ENCODE data around the gene TBCEL. TPM values are rescaled to one million over a fixed set of nuclear protein-coding genes. Genes with fewer than 3 reads are reported as not detected.
"Not testable (repeated sequence)": the region's sequence is repeated elsewhere in the genome, so short reads cannot be mapped to it uniquely, and the experiment has no call there.

TBCEL gene
- total RNA-seq, 1 donor from 2014 or later, result 44.3 TPM

DNA sequence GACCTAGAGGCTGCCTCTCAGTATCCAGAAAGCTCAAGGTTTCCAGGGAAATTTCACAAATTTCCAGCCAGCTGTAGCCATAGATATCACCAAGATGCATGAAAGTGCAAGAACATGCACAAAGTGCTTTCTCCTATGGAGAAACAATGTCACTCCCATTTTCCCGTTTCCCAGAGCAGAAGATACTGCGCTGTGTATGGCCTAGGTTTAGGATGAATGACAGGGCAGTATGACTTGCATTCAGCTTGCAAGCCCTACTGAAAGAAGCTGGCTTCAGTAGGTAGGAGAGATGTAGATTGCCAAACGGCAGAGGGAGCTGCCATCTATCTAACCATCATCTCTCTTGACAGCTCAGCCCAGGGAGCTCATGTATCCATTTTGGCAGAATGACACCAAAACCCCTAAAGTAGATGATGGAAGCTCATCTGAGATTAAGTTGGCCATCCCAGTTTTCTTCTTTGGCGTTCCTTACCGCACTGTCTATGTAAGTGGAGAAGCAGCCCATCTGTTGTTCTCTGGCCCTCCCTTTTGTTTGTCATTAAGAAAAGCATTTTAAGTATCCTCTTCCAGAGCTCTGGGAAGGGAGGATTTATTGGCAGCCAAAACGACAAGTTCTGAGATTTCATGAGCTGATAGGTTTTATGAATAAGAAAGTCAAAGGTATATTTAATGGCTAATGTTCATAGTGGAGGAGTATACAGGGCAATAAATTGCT lies 81.7 kb downstream of the TBCEL start:
- no peak for DNase-seq (ENCODE audit: low spot score)

DNA sequence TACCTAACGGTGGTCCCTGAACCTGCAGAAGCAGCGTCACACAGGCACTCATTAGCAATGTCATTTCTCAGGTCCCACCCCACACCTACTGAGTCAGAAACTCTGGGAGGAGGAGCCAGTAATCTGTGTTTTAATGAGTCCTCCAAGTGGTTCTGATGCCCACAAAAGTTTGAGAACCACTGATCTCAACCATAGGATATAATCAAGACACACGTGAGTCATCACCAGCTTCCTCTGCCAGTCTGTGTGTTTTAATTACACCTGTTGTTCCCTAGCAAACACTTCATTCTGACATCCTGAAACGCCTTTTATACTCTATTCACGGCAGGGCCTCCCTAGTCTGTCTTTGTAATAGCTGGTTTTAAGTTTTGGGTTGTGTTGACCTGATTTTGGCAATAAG lies 82.9 kb downstream of the TBCEL start:
- no peak for DNase-seq (ENCODE audit: low spot score)

DNA sequence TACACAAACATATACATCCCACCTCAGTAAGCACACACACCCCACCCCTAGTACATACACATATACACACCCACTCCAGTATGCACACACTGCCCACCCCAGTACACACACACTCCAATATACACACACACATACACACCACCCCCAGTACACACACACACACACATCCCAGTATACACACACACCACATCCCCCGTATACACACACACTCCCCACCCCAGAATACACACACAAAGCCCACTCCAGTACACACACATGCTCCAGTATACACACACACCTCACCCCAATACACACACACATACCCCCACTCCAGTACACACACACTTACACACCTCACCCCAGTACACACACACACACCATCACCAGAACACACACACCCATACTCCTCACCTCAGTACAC lies 84.5 kb downstream of the TBCEL start:
- no peak for DNase-seq (ENCODE audit: low spot score)

DNA sequence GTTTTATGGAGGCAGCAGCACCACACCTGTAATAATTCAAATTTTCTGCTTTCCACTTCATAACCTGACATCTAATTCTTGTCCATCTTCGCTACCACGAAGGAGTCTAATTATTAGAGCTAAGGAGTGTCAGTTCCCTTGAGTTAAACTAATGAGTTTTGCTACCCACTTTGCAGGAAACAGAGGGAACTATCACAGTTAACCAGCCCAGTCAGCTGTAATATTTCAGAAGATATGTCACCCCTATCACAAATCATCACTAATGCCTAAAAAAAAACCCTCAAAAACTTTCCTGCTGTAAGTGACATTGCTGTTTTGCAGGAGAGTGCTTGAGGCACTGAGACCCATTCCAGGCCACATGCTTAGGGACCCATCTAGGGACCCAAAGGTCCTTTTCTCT lies 85.6 kb downstream of the TBCEL start:
- no peak for DNase-seq (ENCODE audit: low spot score)

DNA sequence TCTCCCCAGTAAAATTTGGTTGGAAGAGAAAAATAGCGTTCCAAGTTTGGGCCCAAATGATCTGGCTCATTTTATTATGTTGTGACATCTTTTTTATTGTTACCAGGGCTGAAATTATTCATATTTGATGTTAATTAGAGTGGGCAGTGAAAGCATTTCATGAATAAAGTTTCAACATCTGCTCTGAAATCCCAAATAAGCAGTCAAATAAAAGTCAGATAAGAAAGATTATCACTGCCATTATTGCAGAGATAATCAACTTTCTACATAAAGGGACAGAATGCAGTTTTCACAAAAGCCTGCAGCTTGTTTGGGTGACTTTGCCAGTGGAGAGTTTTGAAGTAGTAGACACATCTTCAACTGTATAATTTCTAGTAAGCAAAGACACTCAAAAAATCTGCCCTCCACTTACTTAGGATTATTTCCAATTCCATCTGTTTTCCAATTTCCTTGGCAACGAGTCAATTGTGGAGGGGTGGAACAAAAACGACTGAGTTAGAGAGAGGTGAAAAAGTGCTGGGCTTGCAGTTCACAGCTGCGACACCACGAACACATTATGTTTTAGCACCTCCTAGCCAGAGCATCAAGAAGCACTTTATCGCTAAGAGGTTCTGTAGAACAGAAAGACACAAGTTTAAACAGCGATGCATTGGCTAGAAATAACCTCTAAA lies 86.1 kb downstream of the TBCEL start:
- DNase-seq (ENCODE audit: low spot score), result no peak

DNA sequence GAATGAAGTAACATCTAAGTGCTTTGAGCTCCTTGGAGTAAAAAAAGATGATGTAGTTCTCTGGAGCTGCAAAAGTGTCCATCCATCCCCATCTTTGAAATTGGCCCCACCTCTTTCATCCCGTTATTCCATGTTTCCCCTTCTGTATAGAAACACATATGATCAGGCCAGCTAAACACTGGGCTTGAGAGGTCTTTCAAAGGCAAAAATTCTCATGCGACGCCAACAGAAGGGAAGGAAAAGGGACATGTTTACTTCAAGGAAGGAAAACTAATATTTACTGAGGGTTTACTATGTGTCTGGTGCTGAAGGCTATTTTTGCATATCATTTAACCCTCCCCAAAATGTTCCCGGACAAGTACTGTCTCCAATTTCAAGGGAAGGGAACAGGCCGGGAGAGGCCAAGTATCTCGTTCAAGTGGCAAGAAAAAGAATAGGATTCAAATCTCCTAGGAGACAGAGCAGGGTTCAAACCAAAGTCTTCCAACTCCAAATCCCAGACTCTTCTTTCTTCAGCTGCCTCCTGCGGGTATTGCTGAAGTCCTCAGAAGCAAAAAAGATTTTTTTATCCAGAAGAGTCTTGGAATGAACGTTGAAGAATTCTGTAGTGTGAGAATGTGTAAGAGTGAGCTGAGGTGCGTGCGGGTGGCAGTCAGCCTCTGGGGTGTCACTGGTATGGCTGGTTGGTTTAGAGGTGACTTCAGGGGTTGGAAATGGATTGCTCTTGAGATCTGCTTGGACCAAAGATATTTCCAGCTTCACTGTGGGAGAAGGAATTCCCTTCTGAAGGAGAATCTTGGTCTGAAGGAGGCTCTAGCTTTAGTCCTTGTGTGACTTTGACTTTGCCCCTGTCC lies 87.2 kb downstream of the TBCEL start:
- DNase-seq (ENCODE audit: low spot score), result no peak

DNA sequence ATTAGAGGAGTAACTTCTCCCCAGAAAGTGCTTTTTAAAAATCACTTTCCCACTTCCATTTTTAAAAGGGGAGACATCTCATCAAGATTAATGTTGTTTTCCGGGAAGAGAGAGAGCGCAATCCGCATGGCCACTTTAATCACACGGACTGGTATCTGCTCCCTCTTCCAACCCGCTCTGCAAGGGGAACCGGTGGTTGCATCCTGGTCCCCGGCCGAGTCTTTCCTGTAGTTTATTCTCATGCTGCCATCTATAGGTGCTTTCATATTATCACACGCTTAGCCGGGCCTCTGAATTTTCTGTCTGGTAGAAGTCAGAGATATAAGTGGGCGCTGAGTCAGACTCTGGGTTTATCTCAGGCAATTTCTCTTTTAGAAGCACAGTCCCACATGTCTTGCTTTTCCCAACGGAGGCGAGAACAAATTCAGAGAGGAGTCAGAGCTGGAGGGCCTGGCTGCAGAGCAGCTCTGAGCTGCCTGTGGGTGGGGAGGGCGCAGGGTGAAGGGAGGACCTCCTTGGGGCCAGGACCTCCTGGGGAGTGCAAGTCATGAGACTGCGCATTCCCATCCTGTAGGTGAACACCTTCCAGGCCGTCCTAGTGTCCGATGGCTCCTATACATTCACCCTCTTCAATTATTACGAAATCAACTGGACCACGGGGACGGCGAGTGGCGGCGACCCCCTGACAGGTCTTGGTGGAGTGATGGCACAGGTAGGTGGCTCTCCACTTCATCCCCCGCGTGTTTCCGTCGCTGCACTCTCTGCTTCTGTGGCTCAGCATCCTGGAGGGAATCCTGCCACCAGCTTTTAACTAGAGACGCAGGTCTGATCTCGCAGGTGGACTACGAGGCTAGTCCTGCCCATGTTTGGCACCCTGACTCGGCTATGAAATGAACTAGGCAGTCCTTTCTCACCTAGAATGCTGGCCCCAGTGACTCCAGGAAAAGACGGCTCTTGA lies 88.9 kb downstream of the TBCEL start:
- peak; percentile 85 for DNase-seq (ENCODE audit: low spot score)

DNA sequence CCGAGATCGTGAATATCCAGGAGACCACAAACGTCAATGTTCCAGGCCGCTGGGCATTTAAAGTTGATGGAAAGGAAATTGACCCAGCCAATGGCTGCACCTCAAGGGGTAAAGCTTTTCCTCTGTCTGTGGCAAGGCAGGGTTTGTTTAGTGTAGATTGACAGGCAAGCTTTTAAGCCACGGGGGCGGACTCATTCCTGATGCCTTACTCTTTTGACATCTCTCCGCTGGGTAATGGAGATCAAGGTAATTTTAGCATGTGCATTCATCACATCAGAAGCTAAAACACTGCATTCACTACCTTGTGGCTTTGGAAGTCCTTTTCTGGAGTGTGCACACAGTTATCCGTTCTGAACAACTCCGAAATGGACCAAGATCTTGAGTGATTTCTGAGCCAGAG lies 89.7 kb downstream of the TBCEL start:
- no peak for DNase-seq (ENCODE audit: low spot score)

DNA sequence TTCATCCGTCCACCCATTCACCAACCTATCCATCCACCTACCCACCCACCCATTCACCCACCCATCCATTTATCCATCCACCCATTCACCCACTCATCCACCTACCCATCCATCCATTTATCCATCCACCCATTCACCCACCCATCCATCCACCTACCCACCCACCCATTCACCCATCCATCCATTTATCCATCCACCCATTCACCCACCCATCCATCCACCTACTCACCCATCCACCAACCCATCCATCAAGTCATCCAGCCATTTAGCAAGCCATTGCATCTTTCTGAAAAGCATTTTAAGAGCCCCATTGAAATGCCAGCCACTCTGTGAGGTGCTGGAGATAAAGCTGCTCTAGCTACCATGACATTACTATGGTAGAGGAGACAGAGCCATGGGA lies 91.1 kb downstream of the TBCEL start:
- DNase-seq (ENCODE audit: low spot score), result not testable (repeated sequence)

DNA sequence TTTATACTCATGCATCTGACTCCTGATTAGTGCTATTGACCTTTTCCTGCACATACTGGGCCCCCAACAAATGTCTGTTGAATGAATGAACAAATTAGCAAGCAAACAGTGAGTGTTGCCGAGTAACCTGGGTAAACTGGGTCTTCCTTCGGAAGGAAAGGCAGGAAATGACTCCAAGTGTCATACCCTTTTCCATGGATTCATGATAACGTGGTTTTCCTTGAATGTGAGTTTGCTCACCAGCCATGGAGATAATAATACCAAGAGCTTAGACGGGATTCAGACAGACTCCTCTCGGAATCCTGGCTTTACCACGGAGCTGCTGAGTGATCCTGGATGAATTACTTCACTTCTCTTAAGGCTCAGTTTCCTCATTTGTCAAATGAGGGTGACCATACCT lies 93.9 kb downstream of the TBCEL start:
- peak; percentile 67 for DNase-seq (ENCODE audit: low spot score)

DNA sequence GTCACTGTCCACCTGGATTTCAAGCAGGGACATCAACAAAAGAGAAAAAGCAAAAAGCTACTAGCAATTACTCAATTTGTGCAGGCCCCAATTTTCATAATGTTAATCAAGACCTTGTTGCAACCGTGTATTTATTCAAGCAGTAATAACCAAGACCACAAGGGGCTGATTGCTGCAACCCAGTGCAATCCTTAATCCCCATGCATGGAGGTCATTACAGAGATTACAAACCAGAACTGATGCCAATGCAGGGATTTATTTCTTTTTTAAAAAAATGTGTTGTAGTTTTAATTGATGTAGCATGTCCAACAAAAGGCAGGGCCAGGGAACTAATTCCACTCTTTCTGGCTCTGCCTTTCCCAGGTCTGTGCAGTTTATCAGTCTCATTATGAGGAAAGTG lies 95.5 kb downstream of the TBCEL start:
- no peak for DNase-seq (ENCODE audit: low spot score)

DNA sequence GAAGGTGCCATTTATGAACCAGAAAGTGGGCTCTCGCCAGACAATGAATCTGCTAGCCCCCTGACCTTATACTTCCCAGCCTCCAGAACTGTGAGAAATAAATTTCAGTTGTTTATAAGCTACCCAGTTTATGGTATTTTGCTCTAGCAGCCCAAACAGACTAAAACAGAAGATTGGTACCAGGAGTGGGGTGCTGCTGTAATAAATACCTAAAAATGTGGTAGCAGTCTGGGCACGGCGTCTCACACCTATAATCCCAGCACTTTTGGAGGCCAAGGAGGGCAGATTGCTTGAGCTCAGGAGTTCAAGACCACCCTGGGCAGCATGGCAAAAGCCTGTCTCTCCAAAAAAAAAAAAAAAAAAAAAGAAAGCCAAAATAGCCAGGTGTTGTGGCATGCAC lies 98.4 kb downstream of the TBCEL start:
- DNase-seq (ENCODE audit: low spot score), result no peak

DNA sequence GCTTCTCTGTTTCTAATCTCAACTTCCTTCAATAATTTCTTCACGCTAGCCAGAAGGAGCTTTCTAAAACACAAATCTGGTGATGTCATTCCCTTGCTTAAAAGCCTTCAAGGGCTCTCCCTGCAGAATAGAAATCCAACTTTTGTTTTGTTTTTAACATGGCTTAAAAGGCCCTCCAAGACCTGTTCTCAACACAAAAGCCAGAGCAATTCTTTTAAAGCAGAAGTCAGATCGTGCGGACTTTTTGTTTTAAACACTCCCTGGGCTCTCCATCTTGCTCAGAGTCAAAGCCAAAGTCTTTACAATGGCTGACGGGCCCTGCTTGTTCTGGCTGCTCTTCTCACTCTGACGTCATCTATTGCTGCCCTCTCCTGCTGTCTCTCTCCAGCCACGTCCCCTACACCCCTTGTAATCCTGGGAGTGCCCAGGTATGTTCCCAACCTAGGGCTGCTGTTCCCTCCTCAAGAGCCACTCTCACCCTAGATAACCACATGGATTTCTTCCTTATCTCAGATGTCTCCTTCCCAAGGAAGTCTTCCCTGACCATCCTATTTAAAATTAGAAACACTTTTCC lies 99.7 kb downstream of the TBCEL start:
- DNase-seq (ENCODE audit: low spot score), result no peak

DNA sequence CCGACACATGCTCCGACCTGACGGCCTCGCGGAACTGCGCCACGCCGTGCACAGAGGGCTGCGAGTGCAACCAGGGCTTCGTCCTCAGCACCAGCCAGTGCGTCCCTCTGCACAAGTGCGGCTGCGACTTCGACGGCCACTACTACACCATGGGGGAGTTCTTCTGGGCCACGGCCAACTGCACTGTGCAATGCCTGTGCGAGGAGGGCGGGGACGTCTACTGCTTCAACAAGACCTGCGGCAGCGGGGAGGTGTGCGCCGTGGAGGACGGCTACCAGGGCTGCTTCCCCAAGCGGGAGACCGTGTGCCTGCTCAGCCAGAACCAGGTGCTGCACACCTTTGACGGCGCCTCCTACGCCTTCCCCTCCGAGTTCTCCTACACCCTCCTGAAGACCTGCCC lies 103.9 kb downstream of the TBCEL start:
- DNase-seq (ENCODE audit: low spot score), result no peak

DNA sequence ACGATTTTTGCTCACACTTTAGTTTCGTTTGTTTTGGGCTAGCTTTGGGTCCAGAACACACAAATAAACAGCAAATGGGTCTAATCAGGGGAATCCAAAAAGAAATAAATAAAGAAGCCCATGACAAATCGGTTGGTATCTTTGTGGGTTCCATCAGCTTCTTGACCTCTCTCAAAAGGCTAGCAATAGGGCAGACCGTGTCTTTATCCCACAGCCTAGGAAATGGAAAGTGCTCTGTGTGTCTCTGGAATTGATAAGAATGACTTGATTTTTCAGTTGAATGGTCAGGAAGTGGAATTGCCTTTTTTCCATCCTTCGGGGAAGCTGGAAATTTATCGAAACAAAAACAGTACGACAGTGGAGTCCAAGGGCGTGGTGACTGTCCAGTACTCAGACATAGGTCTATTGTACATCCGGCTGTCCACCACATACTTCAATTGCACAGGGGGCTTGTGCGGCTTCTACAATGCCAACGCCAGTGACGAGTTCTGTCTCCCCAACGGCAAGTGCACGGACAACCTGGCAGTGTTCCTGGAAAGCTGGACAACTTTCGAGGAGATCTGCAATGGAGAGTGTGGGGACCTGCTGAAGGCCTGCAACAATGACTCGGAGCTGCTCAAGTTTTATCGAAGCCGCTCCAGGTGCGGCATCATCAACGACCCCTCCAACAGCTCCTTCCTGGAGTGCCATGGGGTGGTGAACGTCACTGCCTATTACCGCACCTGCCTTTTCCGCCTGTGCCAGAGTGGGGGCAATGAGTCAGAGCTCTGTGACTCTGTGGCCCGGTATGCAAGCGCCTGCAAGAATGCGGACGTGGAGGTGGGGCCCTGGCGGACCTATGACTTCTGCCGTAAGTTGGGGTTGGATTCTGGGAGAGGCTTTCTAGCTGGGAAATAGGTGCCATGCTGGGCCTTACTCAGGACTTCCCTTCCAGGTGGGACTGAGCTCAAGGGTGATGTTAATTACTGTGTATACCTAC lies 105.7 kb downstream of the TBCEL start:
- DNase-seq (ENCODE audit: low spot score), result no peak

DNA sequence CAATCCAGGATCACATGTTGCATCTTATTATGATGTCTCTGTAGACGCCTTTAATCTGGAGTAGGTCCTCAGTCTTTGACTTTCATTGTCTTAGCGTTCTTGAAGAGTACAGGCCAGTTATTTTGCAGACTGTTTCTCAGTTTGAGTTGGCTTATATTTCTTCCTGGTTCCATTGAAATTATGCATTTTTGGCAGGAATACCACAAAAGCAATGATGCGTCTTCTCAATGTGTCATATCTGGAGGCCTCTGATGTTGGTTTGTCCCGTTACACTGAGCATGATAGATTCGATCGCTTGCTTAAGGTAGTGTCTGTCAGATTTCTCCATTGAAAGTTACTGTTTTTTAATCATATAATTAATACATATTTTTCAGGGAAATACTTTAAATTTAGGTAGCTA lies 107.8 kb downstream of the TBCEL start:
- DNase-seq (ENCODE audit: low spot score), result no peak

DNA sequence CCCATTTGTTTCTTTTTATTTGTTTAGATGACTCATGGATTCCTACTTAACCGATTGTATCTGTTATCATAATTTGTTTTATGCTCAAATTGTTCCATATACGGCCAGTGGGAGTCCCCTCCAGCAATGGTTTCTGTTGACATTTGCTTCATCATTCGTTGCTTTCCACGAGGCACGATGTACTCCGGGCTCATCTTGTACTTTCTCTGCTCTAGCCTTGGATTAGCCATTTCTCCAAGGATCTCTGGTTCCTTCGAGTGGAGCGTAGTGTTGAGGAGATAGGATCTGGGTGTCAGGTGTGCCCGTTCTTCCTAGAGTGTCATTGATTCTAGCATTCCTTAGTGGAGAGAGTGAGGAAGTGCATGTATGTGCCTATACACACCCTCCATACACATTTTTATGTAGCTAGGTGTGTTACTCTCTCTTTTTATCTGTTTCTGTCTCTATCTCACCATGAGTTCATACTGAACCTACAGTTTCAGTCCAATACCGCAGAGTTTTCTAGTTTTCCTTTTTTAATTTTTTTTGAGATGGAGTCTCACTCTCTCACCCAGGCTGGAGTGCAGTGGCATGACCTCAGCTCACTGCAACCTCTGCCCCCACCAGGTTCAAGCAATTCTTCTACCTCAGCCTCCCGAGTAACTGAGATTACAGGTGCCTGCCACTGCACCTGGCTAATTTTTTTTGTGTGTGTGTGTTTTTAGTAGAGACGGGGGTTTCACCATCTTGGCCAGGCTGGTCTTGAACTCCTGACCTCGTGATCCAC lies 108.5 kb downstream of the TBCEL start:
- no peak for DNase-seq (ENCODE audit: low spot score)

DNA sequence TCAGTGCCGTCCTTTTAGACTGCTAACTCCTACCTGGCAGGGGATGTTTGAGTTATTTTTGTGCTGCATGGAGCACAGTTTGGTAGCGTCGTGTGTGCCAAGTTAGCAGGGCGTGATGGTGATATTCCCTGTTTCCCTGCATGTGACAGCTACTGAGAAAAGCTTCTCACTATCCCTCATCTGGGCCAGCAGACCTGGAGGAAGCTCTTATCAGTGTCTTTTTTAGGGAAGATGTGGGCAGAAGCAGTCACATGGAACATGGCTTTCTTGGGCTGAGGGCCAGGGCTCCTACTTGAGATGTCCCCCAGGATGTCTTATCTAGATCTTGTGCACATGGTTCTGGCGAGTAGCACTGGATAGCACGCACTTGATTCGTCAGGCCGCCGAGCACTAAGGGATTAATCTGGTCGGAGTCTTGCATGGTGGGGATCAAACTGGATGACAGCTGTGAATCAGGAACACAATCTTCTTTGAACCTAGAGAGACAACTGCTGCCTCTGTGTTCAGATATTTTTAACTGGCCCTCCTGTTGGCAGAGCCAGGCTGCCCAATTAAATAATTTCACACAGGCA lies 110.9 kb downstream of the TBCEL start:
- DNase-seq (ENCODE audit: low spot score), result peak; percentile 24

DNA sequence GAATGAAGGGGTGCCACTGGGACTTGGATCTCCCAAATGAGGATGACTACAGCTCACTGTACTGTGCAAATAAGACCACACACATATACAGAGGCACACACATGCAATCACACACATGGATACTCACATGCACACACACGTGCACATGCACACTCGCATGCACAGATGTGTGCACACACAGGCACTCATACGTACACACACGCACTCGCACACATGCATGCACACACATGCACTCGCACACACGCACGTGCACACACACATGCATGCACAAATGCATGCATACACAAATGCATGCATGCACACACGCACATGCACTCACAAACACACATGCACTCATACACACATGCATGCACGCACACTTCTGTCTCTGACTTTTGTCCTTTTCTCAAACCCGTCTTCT lies 113.1 kb downstream of the TBCEL start:
- no peak for DNase-seq (ENCODE audit: low spot score)

Measured in umbilical cord (tissue), 2 donors.